Measurements from ENCODE around the gene DDX50. TPM values are rescaled to one million over a fixed set of nuclear protein-coding genes. Genes with fewer than 3 reads are reported as not detected.

DDX50 gene
- total RNA-seq, 4 donors from 2014 or later: 33.0 to 49.6 (median 47.4) TPM

DNA sequence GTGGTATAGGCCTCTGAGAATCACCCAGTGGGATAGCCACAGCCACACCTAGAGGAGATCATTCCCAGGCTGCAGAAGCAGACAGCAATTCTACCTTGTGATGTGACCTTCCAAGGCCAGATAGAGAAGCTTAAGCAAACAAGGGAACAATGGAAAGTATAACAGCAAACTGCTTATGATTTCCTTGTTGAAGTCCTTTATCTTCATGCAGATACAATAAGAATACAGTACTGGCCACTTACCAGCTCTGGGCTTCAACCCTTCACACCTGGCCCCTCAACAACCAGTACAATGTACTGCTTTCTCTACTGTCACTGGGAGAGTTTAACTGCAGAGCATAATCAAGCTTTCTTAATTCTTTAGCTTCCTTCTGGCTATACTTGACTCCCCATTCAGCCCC lies 22.6 kb upstream of the DDX50 start:
- intact Hi-C loops (cut with DNase I): no loop called here
- Histone ChIP-seq H3K27me3 (no peaks in the 10 kb centered on the region), H3K27ac (replicated peaks in 1 of 4) (no peak overlapping the region), H3K36me3 (no peaks in the 10 kb centered on the region), H3K9me3 (no peaks in the 10 kb centered on the region), H3K4me1 (peaks cover 0 to 15% (median 3%) of the 10 kb centered on the region in 4 donors), H3K4me3 (no peak overlapping the region)
- TF ChIP-seq POLR2AphosphoS5 (IDR thresholded peaks at IDR 0.05) (no peak), EP300 (IDR thresholded peaks at IDR 0.05) (no peak), POLR2A (IDR thresholded peaks at IDR 0.05; ENCODE audit: low read depth) (no peak)
- TF ChIP-seq, protein P1, sequence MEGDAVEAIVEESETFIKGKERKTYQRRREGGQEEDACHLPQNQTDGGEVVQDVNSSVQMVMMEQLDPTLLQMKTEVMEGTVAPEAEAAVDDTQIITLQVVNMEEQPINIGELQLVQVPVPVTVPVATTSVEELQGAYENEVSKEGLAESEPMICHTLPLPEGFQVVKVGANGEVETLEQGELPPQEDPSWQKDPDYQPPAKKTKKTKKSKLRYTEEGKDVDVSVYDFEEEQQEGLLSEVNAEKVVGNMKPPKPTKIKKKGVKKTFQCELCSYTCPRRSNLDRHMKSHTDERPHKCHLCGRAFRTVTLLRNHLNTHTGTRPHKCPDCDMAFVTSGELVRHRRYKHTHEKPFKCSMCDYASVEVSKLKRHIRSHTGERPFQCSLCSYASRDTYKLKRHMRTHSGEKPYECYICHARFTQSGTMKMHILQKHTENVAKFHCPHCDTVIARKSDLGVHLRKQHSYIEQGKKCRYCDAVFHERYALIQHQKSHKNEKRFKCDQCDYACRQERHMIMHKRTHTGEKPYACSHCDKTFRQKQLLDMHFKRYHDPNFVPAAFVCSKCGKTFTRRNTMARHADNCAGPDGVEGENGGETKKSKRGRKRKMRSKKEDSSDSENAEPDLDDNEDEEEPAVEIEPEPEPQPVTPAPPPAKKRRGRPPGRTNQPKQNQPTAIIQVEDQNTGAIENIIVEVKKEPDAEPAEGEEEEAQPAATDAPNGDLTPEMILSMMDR (IDR thresholded peaks at IDR 0.05): no peak
- DNase-seq (ENCODE audit: extremely low spot score): no peak

DNA sequence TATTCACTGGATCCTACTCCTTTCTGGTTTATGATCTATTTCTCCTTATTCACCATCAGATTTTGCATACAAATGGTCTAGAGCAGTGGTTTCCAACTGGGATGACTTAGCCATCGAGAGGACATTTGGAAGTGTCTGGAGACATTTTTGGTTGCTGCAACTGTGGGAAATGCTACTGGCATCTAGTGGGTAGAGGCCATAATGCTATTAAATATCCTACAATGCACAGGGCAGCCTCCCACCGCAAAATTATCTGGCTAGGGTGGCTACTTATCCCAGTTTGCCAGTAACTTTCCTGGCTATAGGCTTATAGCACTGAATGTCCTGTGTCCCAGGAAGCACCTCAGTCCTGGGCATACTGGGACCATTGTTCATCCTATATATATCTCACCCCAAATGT lies 21.5 kb upstream of the DDX50 start:
- intact Hi-C loops (cut with DNase I): no loop called here
- WGBS: 81% methylated on average over 2 of the region's 2 CpGs
- DNase-seq (ENCODE audit: extremely low spot score): no peak
- Histone ChIP-seq H3K36me3 (no peaks in the 10 kb centered on the region), H3K27me3 (no peaks in the 10 kb centered on the region), H3K9me3 (no peaks in the 10 kb centered on the region), H3K27ac (replicated peaks in 1 of 4) (no peak overlapping the region), H3K4me3 (no peak overlapping the region), H3K4me1 (peaks cover 0 to 15% (median 3%) of the 10 kb centered on the region in 4 donors)
- TF ChIP-seq EP300 (IDR thresholded peaks at IDR 0.05): no peak
- TF ChIP-seq POLR2AphosphoS5 (IDR thresholded peaks at IDR 0.05): no peak
- TF ChIP-seq, protein P1 (IDR thresholded peaks at IDR 0.05): no peak
- TF ChIP-seq POLR2A (IDR thresholded peaks at IDR 0.05; ENCODE audit: low read depth): no peak

DNA sequence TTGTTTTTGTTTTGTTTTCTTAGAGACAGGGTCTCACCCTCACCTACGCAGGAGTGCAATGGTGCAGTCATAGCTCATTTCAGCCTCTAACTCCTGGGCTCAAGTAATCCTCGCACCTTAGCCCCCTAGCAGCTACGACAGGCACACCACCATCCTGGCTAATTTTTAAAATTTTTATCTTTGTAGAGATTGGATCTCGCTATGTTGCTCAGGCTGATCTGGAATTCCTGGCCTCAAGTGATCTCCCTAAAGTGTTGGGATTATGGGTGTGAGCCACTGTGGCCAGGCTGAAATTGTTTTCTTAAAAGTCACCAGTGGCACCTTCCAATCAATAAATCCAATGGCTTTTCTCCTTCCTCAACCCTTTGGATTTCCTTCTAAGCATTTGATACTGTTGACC lies 20.9 kb upstream of the DDX50 start:
- TF ChIP-seq EP300 (IDR thresholded peaks at IDR 0.05) (no peak), POLR2AphosphoS5 (IDR thresholded peaks at IDR 0.05) (no peak)
- TF ChIP-seq, protein P1 (IDR thresholded peaks at IDR 0.05): no peak
- WGBS: 92% methylated on average over 4 of the region's 4 CpGs
- Histone ChIP-seq H3K27me3 (no peaks in the 10 kb centered on the region), H3K27ac (replicated peaks in 1 of 4) (no peak overlapping the region), H3K9me3 (no peaks in the 10 kb centered on the region), H3K36me3 (no peaks in the 10 kb centered on the region), H3K4me3 (no peak overlapping the region), H3K4me1 (peaks cover 0 to 15% (median 3%) of the 10 kb centered on the region in 4 donors)
- DNase-seq (ENCODE audit: extremely low spot score): no peak
- intact Hi-C loops (cut with DNase I): no loop called here

DNA sequence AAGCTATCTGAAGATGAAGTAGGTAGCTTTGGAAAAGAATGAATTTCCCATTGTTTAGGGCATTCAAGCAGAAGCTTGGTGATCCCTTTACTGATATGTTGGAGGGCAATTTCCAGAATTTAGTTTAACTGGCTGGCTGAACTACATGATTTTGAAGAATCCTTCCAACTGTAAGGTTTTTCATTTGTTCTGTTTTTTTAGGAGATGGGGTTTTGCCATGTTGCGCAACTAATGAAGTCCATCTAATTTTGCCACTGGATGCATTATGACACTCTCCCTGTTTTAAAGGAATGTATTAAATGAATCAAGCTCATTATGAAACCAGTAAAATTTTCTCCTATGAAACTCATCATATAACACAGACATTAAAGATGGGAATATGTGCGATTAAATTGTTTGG lies 6.1 kb upstream of the DDX50 start:
- H3K27me3 ChIP-seq: no peaks in the 10 kb centered on the region
- H3K36me3 ChIP-seq: no peaks in the 10 kb centered on the region
- no peak for DNase-seq (ENCODE audit: extremely low spot score)
- 96% methylated on average over 2 of the region's 2 CpGs for WGBS
- TF ChIP-seq, protein P1 (IDR thresholded peaks at IDR 0.05): no peak
- TF ChIP-seq POLR2A (IDR thresholded peaks at IDR 0.05; ENCODE audit: low read depth): no peak
- no peak for TF ChIP-seq POLR2AphosphoS5 (IDR thresholded peaks at IDR 0.05)
- TF ChIP-seq EP300 (IDR thresholded peaks at IDR 0.05): no peak
- no peaks in the 10 kb centered on the region for H3K9me3 ChIP-seq
- no peak overlapping the region for H3K27ac ChIP-seq (replicated peaks in 1 of 4)
- intact Hi-C loops (cut with DNase I): loop anchor here (5.0 kb wide), 2 partner anchors 103 to 343 kb away; no protein-coding TSS in a partner anchor
- H3K4me3 ChIP-seq: no peak overlapping the region
- peaks cover 1 to 7% (median 6%) of the 10 kb centered on the region in 4 donors for H3K4me1 ChIP-seq

DNA sequence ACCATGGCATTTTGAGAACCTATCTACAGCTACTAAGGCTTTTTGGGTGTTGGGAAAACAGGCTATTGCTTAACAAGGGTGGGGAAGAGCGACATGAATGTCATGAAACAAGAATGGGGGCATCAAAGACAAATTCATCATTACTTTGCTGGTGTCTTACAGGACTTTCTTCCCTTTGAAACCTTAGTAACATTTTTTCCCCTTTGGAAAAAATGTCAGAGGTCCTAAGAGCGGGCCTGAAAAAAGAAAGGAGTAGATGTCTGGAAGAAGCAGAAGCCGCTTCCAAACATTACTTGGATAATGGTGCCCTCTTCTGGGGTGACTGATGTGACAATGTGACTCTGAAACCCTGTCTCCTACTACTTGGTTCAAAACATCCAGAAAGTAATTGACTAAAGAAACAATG lies 3.8 kb upstream of the DDX50 start:
- Histone ChIP-seq H3K4me1 (peaks cover 8 to 21% (median 17%) of the 10 kb centered on the region in 4 donors), H3K4me3 (no peak overlapping the region), H3K36me3 (no peaks in the 10 kb centered on the region), H3K27ac (replicated peaks in 1 of 4) (no peak overlapping the region), H3K27me3 (no peaks in the 10 kb centered on the region), H3K9me3 (no peaks in the 10 kb centered on the region)
- no peak for TF ChIP-seq EP300 (IDR thresholded peaks at IDR 0.05)
- TF ChIP-seq, protein P1 (IDR thresholded peaks at IDR 0.05): peak; percentile 45 to 69 (median 52)
- WGBS: 34% methylated on average over 3 of the region's 3 CpGs
- DNase-seq (ENCODE audit: extremely low spot score): no peak
- intact Hi-C loops (cut with DNase I): loop anchor here (5.0 kb wide), 2 partner anchors 105 to 345 kb away; no protein-coding TSS in a partner anchor
